ENCODE data around the gene PPARGC1A.

Gene PPARGC1A

GRCh38 chr4:23878246-23878891 lies 11.5 kb downstream of the PPARGC1A start:
- no peak for DNase-seq

GRCh38 chr4:23877758-23878229 lies 12.1 kb downstream of the PPARGC1A start:
- no peak for DNase-seq

GRCh38 chr4:23876418-23877089 lies 13.3 kb downstream of the PPARGC1A start:
- no peak for DNase-seq

GRCh38 chr4:23875317-23875716 lies 14.5 kb downstream of the PPARGC1A start:
- DNase-seq = no peak

- DNase-seq = no peak
Observed at GRCh38 chr4:23874536-23874901, 15.3 kb downstream of the PPARGC1A start.

- DNase-seq = no peak
Observed at GRCh38 chr4:23873717-23874535, 15.9 kb downstream of the PPARGC1A start.

- no peak for DNase-seq
Observed at GRCh38 chr4:23871426-23871825, 18.4 kb downstream of the PPARGC1A start.

- DNase-seq = no peak
Observed at GRCh38 chr4:23866450-23867075, 23.3 kb downstream of the PPARGC1A start.

GRCh38 chr4:23861897-23862296 lies 27.9 kb downstream of the PPARGC1A start:
- DNase-seq = no peak

- no peak for DNase-seq
Observed at GRCh38 chr4:23860919-23861318, 28.9 kb downstream of the PPARGC1A start.

- no peak for DNase-seq
Observed at GRCh38 chr4:23857367-23857959, 32.4 kb downstream of the PPARGC1A start.

- DNase-seq = no peak
Observed at GRCh38 chr4:23856630-23857029, 33.2 kb downstream of the PPARGC1A start.

GRCh38 chr4:23855912-23856605 lies 33.8 kb downstream of the PPARGC1A start:
- no peak for DNase-seq

- DNase-seq = no peak
Observed at GRCh38 chr4:23853986-23854660, 35.7 kb downstream of the PPARGC1A start.

- DNase-seq = no peak
Observed at GRCh38 chr4:23851464-23851863, 38.4 kb downstream of the PPARGC1A start.

GRCh38 chr4:23847158-23847557 lies 42.7 kb downstream of the PPARGC1A start:
- no peak for DNase-seq

GRCh38 chr4:23844961-23845360 lies 44.9 kb downstream of the PPARGC1A start:
- no peak for DNase-seq

- DNase-seq = no peak
Observed at GRCh38 chr4:23839279-23839678, 50.6 kb downstream of the PPARGC1A start.

- DNase-seq = no peak
Observed at GRCh38 chr4:23838607-23839006, 51.2 kb downstream of the PPARGC1A start.

GRCh38 chr4:23838131-23838530 lies 51.7 kb downstream of the PPARGC1A start:
- no peak for DNase-seq

GRCh38 chr4:23837371-23837770 lies 52.5 kb downstream of the PPARGC1A start:
- DNase-seq = no peak

Data from SIG-M5 (cell line).